HepG2 (cell line): ENCODE data around the gene FBXO24. TPM values are rescaled to one million over a fixed set of nuclear protein-coding genes. Genes with fewer than 3 reads are reported as not detected.

Experiments used
- EHMT2 ChIP-seq: fragments of 200-600 bp; sonication (generic); IDR thresholded peaks from 2 replicates; pipeline ENCODE4 v1.7.0; 2017; ENCODE audit warnings: antibody characterized with exemption, low read depth, low read length, borderline replicate concordance
- MTA1 ChIP-seq: sonication (generic); formaldehyde crosslinking; IDR thresholded peaks from 2 replicates; pipeline ENCODE4 v1.4.0; 2020; ENCODE audit warnings: missing genetic modification reagents, mild to moderate bottlenecking, borderline replicate concordance
- SMAD3 ChIP-seq: sonication (generic); formaldehyde crosslinking; IDR thresholded peaks from 2 replicates; pipeline ENCODE4 v1.4.0; 2020; ENCODE audit warnings: missing genetic modification reagents
- ZC3H13 ChIP-seq: sonication (generic); formaldehyde crosslinking; IDR thresholded peaks from 2 replicates; pipeline ENCODE4 v1.8.1; 2023; ENCODE audit warnings: mild to moderate bottlenecking, missing genetic modification reagents, moderate library complexity
- ZMAT3 ChIP-seq: sonication (generic); formaldehyde crosslinking; conservative IDR thresholded peaks from 2 replicates; pipeline ENCODE4 v1.7.0; 2021; ENCODE audit warnings: missing genetic modification reagents
- ZNF468 ChIP-seq: sonication (generic); formaldehyde crosslinking; IDR thresholded peaks from 2 replicates; pipeline ENCODE4 v1.8.0; 2022; ENCODE audit warnings: mild to moderate bottlenecking, moderate library complexity, missing genetic modification reagents
- ZNF552 ChIP-seq: sonication (generic); formaldehyde crosslinking; IDR thresholded peaks from 2 replicates; pipeline ENCODE4 v1.9.0; 2022; ENCODE audit warnings: missing genetic modification reagents, mild to moderate bottlenecking, borderline replicate concordance
- ZNF564 ChIP-seq: sonication (generic); formaldehyde crosslinking; IDR thresholded peaks from 2 replicates; pipeline ENCODE4 v1.8.1; 2023; ENCODE audit warnings: mild to moderate bottlenecking, missing genetic modification reagents
- ZNF879 ChIP-seq: sonication (generic); formaldehyde crosslinking; IDR thresholded peaks from 2 replicates; pipeline ENCODE4 v1.8.1; 2023; ENCODE audit warnings: missing genetic modification reagents
- ZSCAN20 ChIP-seq: sonication (generic); formaldehyde crosslinking; IDR thresholded peaks from 2 replicates; pipeline ENCODE4 v1.4.0; 2020; ENCODE audit warnings: missing genetic modification reagents, mild to moderate bottlenecking, borderline replicate concordance
- ZZZ3 ChIP-seq: sonication (generic); formaldehyde crosslinking; IDR thresholded peaks from 2 replicates; pipeline ENCODE4 v1.4.0; 2020; ENCODE audit warnings: missing genetic modification reagents, mild to moderate bottlenecking, borderline replicate concordance
- polyA plus RNA-seq, 8 experiments: library from polyadenylated mRNA; depleted of rRNA in 3 of 8; stranded (reverse) in 7 of 8; unstranded in 1 of 8; fragments of >200 nt; fragmentation: Illumina TruSeq in 4 of 8; extraction: Trizol in 4 of 8; gene quantifications; 2 replicates each; pipeline versions ENCODE4 v1.2.1 to v1.2.3, GENCODE V29; 2011 to 2016; ENCODE audit warnings: low read depth in 4 of 8, missing spikeins in 1 of 8, mixed read lengths in 1 of 8; ENCODE audit not compliant: insufficient read depth in 1 of 8
- total RNA-seq, 5 experiments: library from RNA; depleted of rRNA; stranded (reverse); fragments of >200 nt; fragmentation: Illumina TruSeq; extraction: Trizol; gene quantifications; 2 replicates each; pipeline ENCODE4 v1.2.3, GENCODE V29; 2016; ENCODE audit warnings: low read depth in 1 of 5
- TF ChIP-seq, protein P1 (sequence below): sonication (generic); formaldehyde crosslinking; IDR thresholded peaks from 2 replicates; pipeline ENCODE4 v1.4.0; 2020; ENCODE audit warnings: mild to moderate bottlenecking, missing genetic modification reagents
- TF ChIP-seq, protein P2 (sequence below), 2 experiments: sonication (generic) in 1 of 2; formaldehyde crosslinking in 1 of 2; IDR thresholded peaks; 2 replicates each; pipeline versions ENCODE4 v1.5.1 to v1.6.1; 2011 to 2020; ENCODE audit warnings: borderline replicate concordance in 1 of 2, low read depth in 1 of 2, low read length in 1 of 2, mild to moderate bottlenecking in 1 of 2, missing genetic modification reagents in 1 of 2, moderate library complexity in 1 of 2
- TF ChIP-seq, protein P3 (sequence below): sonication (generic); formaldehyde crosslinking; IDR thresholded peaks from 2 replicates; pipeline ENCODE4; 2020; ENCODE audit warnings: missing genetic modification reagents, mild to moderate bottlenecking, borderline replicate concordance

The FBXO24 gene
- total and polyA plus RNA-seq, 2 of the 13 experiments (the other 11 are each of a cell fraction or from before 2014, with no cell fraction given) = 0.20 to 0.55 TPM

DNA sequence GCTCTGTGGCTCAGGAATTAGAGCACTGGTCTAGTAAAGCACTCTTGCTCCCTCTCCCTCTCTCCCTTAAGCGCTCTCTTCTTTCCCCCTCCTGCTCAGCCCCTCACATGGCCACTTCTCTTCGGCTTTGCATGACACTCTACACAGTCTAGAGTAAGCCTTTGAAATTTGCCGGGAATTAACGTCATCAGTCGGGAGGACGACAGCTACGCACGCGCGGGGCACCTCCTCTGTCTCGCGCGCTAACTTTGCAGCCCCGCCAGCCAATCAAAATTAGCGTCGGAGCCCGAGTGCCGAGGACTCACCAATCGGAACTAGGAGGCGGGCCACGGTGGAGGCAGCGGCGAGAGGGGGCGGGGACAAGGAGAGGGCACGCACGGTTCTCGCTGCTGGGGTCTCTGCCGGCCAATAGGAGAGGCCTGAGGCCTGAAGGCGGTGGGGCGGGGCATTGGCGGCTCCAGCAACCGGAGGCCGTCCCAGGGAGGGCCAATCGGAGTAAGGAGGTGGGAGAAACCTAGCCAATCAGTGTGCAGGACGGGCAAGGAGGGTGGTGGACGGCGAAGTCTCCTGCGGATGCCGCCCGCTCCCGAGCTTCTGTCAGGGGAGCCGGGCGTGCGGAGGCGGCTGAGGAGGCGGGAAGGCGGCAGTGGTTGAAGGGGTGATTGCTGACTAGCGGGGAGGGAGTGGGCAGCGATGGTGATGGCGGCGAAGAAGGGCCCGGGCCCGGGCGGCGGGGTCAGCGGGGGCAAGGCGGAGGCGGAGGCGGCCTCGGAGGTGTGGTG, 47.3 kb upstream of the FBXO24 start, which contains the start of gene AGFG2 (continued):
- TF ChIP-seq, protein P1, sequence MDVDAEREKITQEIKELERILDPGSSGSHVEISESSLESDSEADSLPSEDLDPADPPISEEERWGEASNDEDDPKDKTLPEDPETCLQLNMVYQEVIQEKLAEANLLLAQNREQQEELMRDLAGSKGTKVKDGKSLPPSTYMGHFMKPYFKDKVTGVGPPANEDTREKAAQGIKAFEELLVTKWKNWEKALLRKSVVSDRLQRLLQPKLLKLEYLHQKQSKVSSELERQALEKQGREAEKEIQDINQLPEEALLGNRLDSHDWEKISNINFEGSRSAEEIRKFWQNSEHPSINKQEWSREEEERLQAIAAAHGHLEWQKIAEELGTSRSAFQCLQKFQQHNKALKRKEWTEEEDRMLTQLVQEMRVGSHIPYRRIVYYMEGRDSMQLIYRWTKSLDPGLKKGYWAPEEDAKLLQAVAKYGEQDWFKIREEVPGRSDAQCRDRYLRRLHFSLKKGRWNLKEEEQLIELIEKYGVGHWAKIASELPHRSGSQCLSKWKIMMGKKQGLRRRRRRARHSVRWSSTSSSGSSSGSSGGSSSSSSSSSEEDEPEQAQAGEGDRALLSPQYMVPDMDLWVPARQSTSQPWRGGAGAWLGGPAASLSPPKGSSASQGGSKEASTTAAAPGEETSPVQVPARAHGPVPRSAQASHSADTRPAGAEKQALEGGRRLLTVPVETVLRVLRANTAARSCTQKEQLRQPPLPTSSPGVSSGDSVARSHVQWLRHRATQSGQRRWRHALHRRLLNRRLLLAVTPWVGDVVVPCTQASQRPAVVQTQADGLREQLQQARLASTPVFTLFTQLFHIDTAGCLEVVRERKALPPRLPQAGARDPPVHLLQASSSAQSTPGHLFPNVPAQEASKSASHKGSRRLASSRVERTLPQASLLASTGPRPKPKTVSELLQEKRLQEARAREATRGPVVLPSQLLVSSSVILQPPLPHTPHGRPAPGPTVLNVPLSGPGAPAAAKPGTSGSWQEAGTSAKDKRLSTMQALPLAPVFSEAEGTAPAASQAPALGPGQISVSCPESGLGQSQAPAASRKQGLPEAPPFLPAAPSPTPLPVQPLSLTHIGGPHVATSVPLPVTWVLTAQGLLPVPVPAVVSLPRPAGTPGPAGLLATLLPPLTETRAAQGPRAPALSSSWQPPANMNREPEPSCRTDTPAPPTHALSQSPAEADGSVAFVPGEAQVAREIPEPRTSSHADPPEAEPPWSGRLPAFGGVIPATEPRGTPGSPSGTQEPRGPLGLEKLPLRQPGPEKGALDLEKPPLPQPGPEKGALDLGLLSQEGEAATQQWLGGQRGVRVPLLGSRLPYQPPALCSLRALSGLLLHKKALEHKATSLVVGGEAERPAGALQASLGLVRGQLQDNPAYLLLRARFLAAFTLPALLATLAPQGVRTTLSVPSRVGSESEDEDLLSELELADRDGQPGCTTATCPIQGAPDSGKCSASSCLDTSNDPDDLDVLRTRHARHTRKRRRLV (CRISPR knock-in tag) = peak; percentile 41; the same call in 1 of the 2 replicates
- TF ChIP-seq, protein P2, sequence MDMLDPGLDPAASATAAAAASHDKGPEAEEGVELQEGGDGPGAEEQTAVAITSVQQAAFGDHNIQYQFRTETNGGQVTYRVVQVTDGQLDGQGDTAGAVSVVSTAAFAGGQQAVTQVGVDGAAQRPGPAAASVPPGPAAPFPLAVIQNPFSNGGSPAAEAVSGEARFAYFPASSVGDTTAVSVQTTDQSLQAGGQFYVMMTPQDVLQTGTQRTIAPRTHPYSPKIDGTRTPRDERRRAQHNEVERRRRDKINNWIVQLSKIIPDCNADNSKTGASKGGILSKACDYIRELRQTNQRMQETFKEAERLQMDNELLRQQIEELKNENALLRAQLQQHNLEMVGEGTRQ (IDR thresholded peaks at IDR 0.05; ENCODE audit: low read depth, low read length) = no peak
- TF ChIP-seq, protein P2 (CRISPR knock-in tag; IDR thresholded peaks at IDR 0.05; ENCODE audit: borderline replicate concordance) = peak; percentile 41; the same call in 1 of the 2 replicates
- 0 out of 2 replicates have a peak, but pooled peaks have one; percentile 24 for TF ChIP-seq ZNF468 (CRISPR knock-in tag)
- TF ChIP-seq ZC3H13 (CRISPR knock-in tag) = peak; percentile 83; the same call in 1 of the 2 replicates
- TF ChIP-seq ZNF552 = 0 out of 2 replicates have a peak, but pooled peaks have one; percentile 22
- peak; percentile 44; the same call in 1 of the 2 replicates for TF ChIP-seq MTA1 (CRISPR knock-in tag)
- no peak for TF ChIP-seq ZNF879 (CRISPR knock-in tag)
- 0 out of 2 replicates have a peak, but pooled peaks have one; percentile 45 for TF ChIP-seq ZSCAN20 (CRISPR knock-in tag)
- TF ChIP-seq, protein P3, sequence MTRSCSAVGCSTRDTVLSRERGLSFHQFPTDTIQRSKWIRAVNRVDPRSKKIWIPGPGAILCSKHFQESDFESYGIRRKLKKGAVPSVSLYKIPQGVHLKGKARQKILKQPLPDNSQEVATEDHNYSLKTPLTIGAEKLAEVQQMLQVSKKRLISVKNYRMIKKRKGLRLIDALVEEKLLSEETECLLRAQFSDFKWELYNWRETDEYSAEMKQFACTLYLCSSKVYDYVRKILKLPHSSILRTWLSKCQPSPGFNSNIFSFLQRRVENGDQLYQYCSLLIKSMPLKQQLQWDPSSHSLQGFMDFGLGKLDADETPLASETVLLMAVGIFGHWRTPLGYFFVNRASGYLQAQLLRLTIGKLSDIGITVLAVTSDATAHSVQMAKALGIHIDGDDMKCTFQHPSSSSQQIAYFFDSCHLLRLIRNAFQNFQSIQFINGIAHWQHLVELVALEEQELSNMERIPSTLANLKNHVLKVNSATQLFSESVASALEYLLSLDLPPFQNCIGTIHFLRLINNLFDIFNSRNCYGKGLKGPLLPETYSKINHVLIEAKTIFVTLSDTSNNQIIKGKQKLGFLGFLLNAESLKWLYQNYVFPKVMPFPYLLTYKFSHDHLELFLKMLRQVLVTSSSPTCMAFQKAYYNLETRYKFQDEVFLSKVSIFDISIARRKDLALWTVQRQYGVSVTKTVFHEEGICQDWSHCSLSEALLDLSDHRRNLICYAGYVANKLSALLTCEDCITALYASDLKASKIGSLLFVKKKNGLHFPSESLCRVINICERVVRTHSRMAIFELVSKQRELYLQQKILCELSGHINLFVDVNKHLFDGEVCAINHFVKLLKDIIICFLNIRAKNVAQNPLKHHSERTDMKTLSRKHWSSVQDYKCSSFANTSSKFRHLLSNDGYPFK = 0 out of 2 replicates have a peak, but pooled peaks have one; percentile 32
- TF ChIP-seq ZZZ3 (CRISPR knock-in tag) = no peak
- no peak for TF ChIP-seq EHMT2
- TF ChIP-seq ZNF564 (CRISPR knock-in tag) = peak; percentile 13; the same call in 1 of the 2 replicates
- no peak for TF ChIP-seq SMAD3 (CRISPR knock-in tag)
- peak; percentile 63; the same call in 1 of the 2 replicates for TF ChIP-seq ZMAT3 (CRISPR knock-in tag)
